K562 (cell line): ENCODE data around the gene TLX2. TPM values are rescaled to one million over a fixed set of nuclear protein-coding genes. Genes with fewer than 3 reads are reported as not detected.
A peak's percentile ranks its signal among the peaks of the same experiment; 100 is the strongest.

ENCODE experiments used
- ATAC-seq: fragments of 200-7000 bp; cut with Tn5 transposase; 3 replicates; pipeline ENCODE4 v1.9.1; 2020; ENCODE audit warnings: moderate library complexity
- BruUV-seq: library from RNA; stranded (reverse); fragments of 400-500 nt; replicated peaks from 2 replicates; lab custom pipeline; 2021; lab: Mats Ljungman, UMichigan
- CTCF ChIA-PET: fragments of 300-600 bp; formaldehyde crosslinking; extraction: SDS; loops from one replicate; lab custom pipeline; 2021; ENCODE audit warnings: low intra/inter-chr PET ratio; lab: Yijun Ruan, JAX
- POLR2A ChIA-PET: fragments of 300-600, 350-650 bp; sonication (Branson Sonifier 250); formaldehyde crosslinking; extraction: SDS; loops from one replicate; lab custom pipeline; 2021; ENCODE audit warnings: antibody characterized with exemption, inconsistent platforms; lab: Yijun Ruan, JAX
- DNase-seq, 4 experiments: peaks; one replicate each; pipeline versions ENCODE4 v3.0.0 to v3.0.0-alpha.2; 2011 to 2018; ENCODE audit warnings: low spot score in 3 of 4, mixed read lengths in 3 of 4; ENCODE audit errors: extremely low read depth in 1 of 4
- FAIRE-seq: peaks from 2 replicates; lab custom pipeline; 2011; peaks lifted over from hg19 to GRCh38; lab: Jason Lieb, UNC
- H2AFZ ChIP-seq: 2 replicates; pipeline ENCODE4 v1.6.0; 2011; ENCODE audit warnings: low read depth, low read length, control low read depth, inconsistent platforms
- H3K27ac ChIP-seq: fragments of 200-600 bp; 3 replicates; pipeline ENCODE4 v1.8.0; 2011; ENCODE audit warnings: low read depth, mild to moderate bottlenecking, control low read depth, inconsistent platforms, low read length, moderate library complexity, mixed read lengths; ENCODE audit errors: extremely low read depth
- H3K27me3 ChIP-seq, 2 experiments: fragments of 300-600 bp in 1 of 2; 2 replicates in 1 of 2; 3 replicates in 1 of 2; pipeline versions ENCODE4 v1.6.0 to v1.8.0; 2011; ENCODE audit warnings: inconsistent platforms in 2 of 2, low read length in 2 of 2, mild to moderate bottlenecking in 1 of 2, mixed read lengths in 1 of 2, moderate library complexity in 1 of 2; ENCODE audit not compliant: control insufficient read depth in 2 of 2, insufficient read depth in 2 of 2
- H3K36me3 ChIP-seq: fragments of 300-600 bp; 3 replicates; pipeline ENCODE4 v1.8.0; 2011; ENCODE audit warnings: mild to moderate bottlenecking, low read length, inconsistent platforms; ENCODE audit not compliant: control insufficient read depth, insufficient read depth
- H3K4me1 ChIP-seq, 2 experiments: fragments of 200-600 bp in 1 of 2; replicated peaks in 1 of 2; 2 replicates in 1 of 2; 3 replicates in 1 of 2; pipeline versions ENCODE4 v1.5.1 to v1.8.0; 2011; ENCODE audit warnings: inconsistent platforms in 2 of 2, low read length in 2 of 2, mild to moderate bottlenecking in 1 of 2, mixed read lengths in 1 of 2, moderate library complexity in 1 of 2; ENCODE audit not compliant: control insufficient read depth in 2 of 2, insufficient read depth in 2 of 2
- H3K4me2 ChIP-seq: 2 replicates; pipeline ENCODE4 v1.6.1; 2011; ENCODE audit warnings: low read length, control low read depth, inconsistent platforms, mixed read lengths; ENCODE audit not compliant: insufficient read depth
- H3K4me3 ChIP-seq: fragments of 200-600 bp; sonication (generic), shearing (Covaris generic); 2 replicates; pipeline ENCODE4 v1.5.1; 2016; ENCODE audit warnings: control low read depth, inconsistent platforms
- H3K79me2 ChIP-seq: fragments of 200-600 bp; 3 replicates; pipeline ENCODE4 v1.8.0; 2011; ENCODE audit warnings: low read length, inconsistent platforms; ENCODE audit not compliant: control insufficient read depth, insufficient read depth
- H3K9ac ChIP-seq, 2 experiments: 2 replicates each; pipeline versions ENCODE4 v1.6.0 to v1.6.1; 2011; ENCODE audit warnings: low read depth in 2 of 2, low read length in 2 of 2, control low read depth in 1 of 2, inconsistent platforms in 1 of 2, mild to moderate bottlenecking in 1 of 2, mixed read lengths in 1 of 2; ENCODE audit not compliant: insufficient read depth in 1 of 2
- H3K9me1 ChIP-seq: one replicate; pipeline ENCODE4 v1.6.0; 2011; ENCODE audit warnings: inconsistent platforms, mild to moderate bottlenecking, low read length, moderate library complexity; ENCODE audit not compliant: control insufficient read depth, insufficient read depth
- H3K9me3 ChIP-seq: replicated peaks from 2 replicates; pipeline ENCODE4 v1.5.1; 2011; ENCODE audit warnings: low read depth, low read length, inconsistent platforms; ENCODE audit not compliant: control insufficient read depth, insufficient read depth
- H4K20me1 ChIP-seq: replicated peaks from 2 replicates; pipeline ENCODE4 v1.6.1; 2011; ENCODE audit warnings: low read length, inconsistent platforms, mixed read lengths; ENCODE audit not compliant: control insufficient read depth, insufficient read depth
- CHD1 ChIP-seq: fragments of 200-600 bp; sonication (generic); IDR thresholded peaks from one replicate; pipeline ENCODE4 v1.6.1; 2012; ENCODE audit warnings: mild to moderate bottlenecking, moderate library complexity, low read length, inconsistent platforms
- CTBP1 ChIP-seq: fragments of 450-650 bp; IDR thresholded peaks from 2 replicates; pipeline ENCODE4 v1.6.1; 2016; ENCODE audit warnings: borderline replicate concordance
- HLTF ChIP-seq: fragments of 450-650 bp; IDR thresholded peaks from 2 replicates; pipeline ENCODE4 v1.6.1; 2016
- HNRNPLL ChIP-seq: fragments of 200-400 bp; formaldehyde crosslinking; IDR thresholded peaks from 2 replicates; pipeline ENCODE4 v1.6.1; 2017; ENCODE audit warnings: low read length, low read depth, mild to moderate bottlenecking; ENCODE audit not compliant: poor library complexity, severe bottlenecking
- JUNB ChIP-seq: fragments of 450-650 bp; formaldehyde crosslinking; conservative IDR thresholded peaks from 2 replicates; pipeline ENCODE4 v1.4.0; 2020; ENCODE audit warnings: mild to moderate bottlenecking
- MAZ ChIP-seq, 2 experiments: fragments of 450-650 bp in 1 of 2; sonication (generic) in 1 of 2; formaldehyde crosslinking; IDR thresholded peaks in 1 of 2; conservative IDR thresholded peaks in 1 of 2; 2 replicates each; pipeline versions ENCODE4 v1.4.0 to v1.5.0; 2020; ENCODE audit warnings: mild to moderate bottlenecking in 1 of 2, missing genetic modification reagents in 1 of 2
- NR1H2 ChIP-seq: sonication (generic); formaldehyde crosslinking; IDR thresholded peaks from 2 replicates; pipeline ENCODE4 v1.4.0; 2020; ENCODE audit warnings: mild to moderate bottlenecking, missing genetic modification reagents
- RB1 ChIP-seq: fragments of 450-650 bp; IDR thresholded peaks from 2 replicates; pipeline ENCODE4 v1.6.1; 2017; ENCODE audit warnings: low read depth, mild to moderate bottlenecking
- SMARCE1 ChIP-seq: fragments of 450-650 bp; IDR thresholded peaks from 2 replicates; pipeline ENCODE4 v1.7.1; 2016; ENCODE audit warnings: mild to moderate bottlenecking
- STAT5B ChIP-seq: fragments of 250-450 bp; sonication (Bioruptor Pico); IDR thresholded peaks from 2 replicates; pipeline ENCODE4 v1.8.0; 2021; ENCODE audit warnings: mild to moderate bottlenecking, inconsistent platforms
- ZNF766 ChIP-seq: fragments of 200-800 bp; sonication (Bioruptor generic); conservative IDR thresholded peaks from 2 replicates; pipeline ENCODE4 v1.6.1; 2016; ENCODE audit warnings: missing genetic modification characterization, missing compliant biosample characterization
- WGBS: fragments of 100-300 bp; shearing (Covaris generic); methylation state at CpG from one replicate; pipeline ENCODE4 v1.1.6; 2016; ENCODE audit warnings: low coverage, mixed read lengths; ENCODE audit not compliant: insufficient coverage; ENCODE audit errors: missing lambda C conversion rate; 5-methylcytosine and 5-hydroxymethylcytosine counted together
- in situ Hi-C: fragments of 300-500 bp; cut with MboI; formaldehyde crosslinking; loops from 4 replicates; pipeline ENCODE4 v1.15.0; 2018; ENCODE audit warnings: inconsistent platforms, mixed read lengths
- intact Hi-C: fragments of 100-400 bp; cut with micrococcal nuclease; formaldehyde crosslinking; loops from 2 replicates; pipeline ENCODE4 v1.14.2; 2022
- polyA plus RNA-seq, 8 experiments: library from polyadenylated mRNA; depleted of rRNA in 4 of 8; stranded (reverse) in 5 of 8; unstranded in 3 of 8; fragments of >200 nt; fragmentation: Nextera tagmentation in 2 of 8; fragmentation: Illumina TruSeq in 1 of 8; extraction: Ambion mirVana in 2 of 8; extraction: Trizol in 1 of 8; gene quantifications; 2 replicates each; pipeline versions ENCODE4 v1.2.1 to v1.2.3, GENCODE V29; 2011 to 2014; ENCODE audit warnings: inconsistent platforms in 1 of 8, missing spikeins in 1 of 8
- total RNA-seq, 7 experiments: library from RNA; depleted of rRNA in 6 of 7; stranded (reverse); fragments of >200 nt in 6 of 7; fragmentation: Illumina TruSeq in 2 of 7; extraction: Trizol in 2 of 7; gene quantifications; 2 replicates each; pipeline versions ENCODE4 v1.2.1 to v1.2.3, GENCODE V29; 2011 to 2021; ENCODE audit warnings: low replicate concordance in 1 of 7
- TF ChIP-seq, protein P1 (sequence below), 2 experiments: fragments of 450-650 bp in 1 of 2; IDR thresholded peaks; 2 replicates each; pipeline ENCODE4 v1.6.1; 2011 to 2017; ENCODE audit warnings: low read depth in 2 of 2, antibody characterized with exemption in 1 of 2, borderline replicate concordance in 1 of 2, low read length in 1 of 2, mild to moderate bottlenecking in 1 of 2, mixed read lengths in 1 of 2; ENCODE audit not compliant: control insufficient read depth in 1 of 2
- TF ChIP-seq, protein P2 (sequence below): sonication (generic); formaldehyde crosslinking; IDR thresholded peaks from 2 replicates; pipeline ENCODE4 v1.8.0; 2023; ENCODE audit warnings: mild to moderate bottlenecking, missing genetic modification reagents

TLX2 gene
- total and polyA plus RNA-seq, 9 of the 15 experiments (the other 6 are each of a cell fraction or from before 2014, with no cell fraction given), result not detected

DNA sequence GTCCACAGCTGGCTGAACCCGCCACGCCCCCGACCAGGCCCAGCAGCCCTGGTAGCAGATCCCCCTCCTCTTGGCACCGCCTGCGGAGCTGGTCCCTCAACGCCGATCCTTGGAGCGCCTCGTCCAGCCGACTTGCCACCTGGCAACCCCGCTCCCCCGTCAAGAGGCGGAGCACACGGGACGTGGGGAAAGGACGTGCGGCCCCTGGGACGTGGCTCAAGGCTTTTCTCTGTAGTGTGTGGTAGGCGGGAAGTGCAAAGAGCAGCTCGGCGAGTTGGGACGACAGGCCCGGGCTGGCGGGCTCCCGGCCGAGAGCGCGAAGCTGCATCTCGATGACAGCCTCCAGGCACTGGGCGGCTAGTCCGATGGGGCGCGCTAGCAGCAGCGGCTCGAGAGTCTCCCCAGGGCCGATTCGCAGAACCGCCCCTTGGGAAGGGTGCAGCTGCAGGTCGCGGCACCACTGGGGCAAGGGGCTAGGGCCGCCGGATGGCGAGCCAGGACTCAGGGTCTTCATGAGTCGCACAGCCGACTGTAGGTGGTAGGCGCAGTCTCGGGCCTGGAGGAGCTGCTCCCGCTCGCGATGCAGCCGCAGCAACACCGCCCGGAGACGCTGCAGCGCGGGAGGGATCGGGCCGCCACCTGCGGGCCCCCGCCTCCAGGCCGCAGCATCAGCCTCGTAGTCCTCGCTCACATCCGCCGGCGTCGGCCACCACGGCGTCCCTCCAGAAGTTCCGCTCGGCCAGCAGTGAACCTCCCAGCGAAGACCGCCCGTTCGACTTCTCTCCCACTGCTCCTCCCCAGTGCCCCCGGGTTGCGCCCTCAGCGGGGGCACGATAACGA lies 32.1 kb upstream of the TLX2 start:
- peak; percentile 51 to 58 (median 56) for DNase-seq
- no peaks in the 10 kb centered on the region; the same call in 1 of the 2 replicates for H4K20me1 ChIP-seq
- H3K4me2 ChIP-seq, result peak overlapping the region; percentile 99
- 5% methylated on average over 76 of the region's 80 CpGs for WGBS
- in situ Hi-C loops, result no loop called here
- ATAC-seq, result peak; percentile 73
- no peaks in the 10 kb centered on the region for H3K9me1 ChIP-seq
- FAIRE-seq, result no peak
- H3K4me3 ChIP-seq, result peak overlapping the region; percentile 86
- H2AFZ ChIP-seq, result peak overlapping the region; percentile 100
- peak overlapping the region; percentile 83 to 93 for H3K9ac ChIP-seq
- CTCF ChIA-PET, result interaction anchor here (0.7 to 2.0 kb wide), 3 partner anchors 27 to 106 kb away, joined by 3 to 12 read pairs (median 6); partner anchors contain the start of gene INO80B
- POLR2A ChIA-PET, result interaction anchor here (0.6 to 3.9 kb wide), 15 partner anchors 9 to 276 kb away, joined by 3 to 28 read pairs (median 4); partner anchors contain the start of genes INO80B, MOGS, MRPL53 and WBP1
- H3K27me3 ChIP-seq, result no peaks in the 10 kb centered on the region
- no peaks in the 10 kb centered on the region for H3K9me3 ChIP-seq
- peaks cover 32% of the 10 kb centered on the region for H3K79me2 ChIP-seq
- H3K36me3 ChIP-seq, result peaks cover 32% of the 10 kb centered on the region
- peak overlapping the region; percentile 92 for H3K27ac ChIP-seq
- TSS peak; percentile 74 for BruUV-seq
- peaks cover 8 to 23% of the 10 kb centered on the region in 2 experiments; a peak in 4 of 5 replicates for H3K4me1 ChIP-seq
- intact Hi-C loops, result loop anchor here (2.0 kb wide), 2 partner anchors 27 to 47 kb away; partner anchors contain the start of genes AUP1, HTRA2 and INO80B
- peak; percentile 51 for TF ChIP-seq RB1
- peak; percentile 35 for TF ChIP-seq HNRNPLL
- peak; percentile 79 for TF ChIP-seq CHD1
- TF ChIP-seq SMARCE1, result no peak
- TF ChIP-seq, protein P1, sequence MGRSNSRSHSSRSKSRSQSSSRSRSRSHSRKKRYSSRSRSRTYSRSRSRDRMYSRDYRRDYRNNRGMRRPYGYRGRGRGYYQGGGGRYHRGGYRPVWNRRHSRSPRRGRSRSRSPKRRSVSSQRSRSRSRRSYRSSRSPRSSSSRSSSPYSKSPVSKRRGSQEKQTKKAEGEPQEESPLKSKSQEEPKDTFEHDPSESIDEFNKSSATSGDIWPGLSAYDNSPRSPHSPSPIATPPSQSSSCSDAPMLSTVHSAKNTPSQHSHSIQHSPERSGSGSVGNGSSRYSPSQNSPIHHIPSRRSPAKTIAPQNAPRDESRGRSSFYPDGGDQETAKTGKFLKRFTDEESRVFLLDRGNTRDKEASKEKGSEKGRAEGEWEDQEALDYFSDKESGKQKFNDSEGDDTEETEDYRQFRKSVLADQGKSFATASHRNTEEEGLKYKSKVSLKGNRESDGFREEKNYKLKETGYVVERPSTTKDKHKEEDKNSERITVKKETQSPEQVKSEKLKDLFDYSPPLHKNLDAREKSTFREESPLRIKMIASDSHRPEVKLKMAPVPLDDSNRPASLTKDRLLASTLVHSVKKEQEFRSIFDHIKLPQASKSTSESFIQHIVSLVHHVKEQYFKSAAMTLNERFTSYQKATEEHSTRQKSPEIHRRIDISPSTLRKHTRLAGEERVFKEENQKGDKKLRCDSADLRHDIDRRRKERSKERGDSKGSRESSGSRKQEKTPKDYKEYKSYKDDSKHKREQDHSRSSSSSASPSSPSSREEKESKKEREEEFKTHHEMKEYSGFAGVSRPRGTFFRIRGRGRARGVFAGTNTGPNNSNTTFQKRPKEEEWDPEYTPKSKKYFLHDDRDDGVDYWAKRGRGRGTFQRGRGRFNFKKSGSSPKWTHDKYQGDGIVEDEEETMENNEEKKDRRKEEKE (IDR thresholded peaks at IDR 0.05; ENCODE audit: borderline replicate concordance in 1 of 2, control insufficient read depth in 1 of 2, low read depth in 2 of 2, low read length in 1 of 2), result 0 out of 4 replicates have a peak, but pooled peaks of 1 of the 2 experiments have one; percentile 17
- TF ChIP-seq JUNB, result no peak
- TF ChIP-seq HLTF, result peak; percentile 7; the same call in 1 of the 2 replicates
- no peak for TF ChIP-seq STAT5B (CRISPR knock-in tag)
- 0 out of 2 replicates have a peak, but pooled peaks have one; percentile 24 for TF ChIP-seq NR1H2 (CRISPR knock-in tag)
- 0 out of 4 replicates have a peak, but pooled peaks of 1 of the 2 experiments have one; percentile 50 for TF ChIP-seq MAZ (CRISPR knock-in tag; conservative IDR thresholded peaks at IDR 0.05 in 1 of 2, IDR thresholded peaks at IDR 0.05 in 1 of 2)
- TF ChIP-seq ZNF766 (CRISPR knock-in tag), result peak; percentile 69; the same call in 1 of the 2 replicates
- peak; percentile 11 for TF ChIP-seq CTBP1
- TF ChIP-seq, protein P2, sequence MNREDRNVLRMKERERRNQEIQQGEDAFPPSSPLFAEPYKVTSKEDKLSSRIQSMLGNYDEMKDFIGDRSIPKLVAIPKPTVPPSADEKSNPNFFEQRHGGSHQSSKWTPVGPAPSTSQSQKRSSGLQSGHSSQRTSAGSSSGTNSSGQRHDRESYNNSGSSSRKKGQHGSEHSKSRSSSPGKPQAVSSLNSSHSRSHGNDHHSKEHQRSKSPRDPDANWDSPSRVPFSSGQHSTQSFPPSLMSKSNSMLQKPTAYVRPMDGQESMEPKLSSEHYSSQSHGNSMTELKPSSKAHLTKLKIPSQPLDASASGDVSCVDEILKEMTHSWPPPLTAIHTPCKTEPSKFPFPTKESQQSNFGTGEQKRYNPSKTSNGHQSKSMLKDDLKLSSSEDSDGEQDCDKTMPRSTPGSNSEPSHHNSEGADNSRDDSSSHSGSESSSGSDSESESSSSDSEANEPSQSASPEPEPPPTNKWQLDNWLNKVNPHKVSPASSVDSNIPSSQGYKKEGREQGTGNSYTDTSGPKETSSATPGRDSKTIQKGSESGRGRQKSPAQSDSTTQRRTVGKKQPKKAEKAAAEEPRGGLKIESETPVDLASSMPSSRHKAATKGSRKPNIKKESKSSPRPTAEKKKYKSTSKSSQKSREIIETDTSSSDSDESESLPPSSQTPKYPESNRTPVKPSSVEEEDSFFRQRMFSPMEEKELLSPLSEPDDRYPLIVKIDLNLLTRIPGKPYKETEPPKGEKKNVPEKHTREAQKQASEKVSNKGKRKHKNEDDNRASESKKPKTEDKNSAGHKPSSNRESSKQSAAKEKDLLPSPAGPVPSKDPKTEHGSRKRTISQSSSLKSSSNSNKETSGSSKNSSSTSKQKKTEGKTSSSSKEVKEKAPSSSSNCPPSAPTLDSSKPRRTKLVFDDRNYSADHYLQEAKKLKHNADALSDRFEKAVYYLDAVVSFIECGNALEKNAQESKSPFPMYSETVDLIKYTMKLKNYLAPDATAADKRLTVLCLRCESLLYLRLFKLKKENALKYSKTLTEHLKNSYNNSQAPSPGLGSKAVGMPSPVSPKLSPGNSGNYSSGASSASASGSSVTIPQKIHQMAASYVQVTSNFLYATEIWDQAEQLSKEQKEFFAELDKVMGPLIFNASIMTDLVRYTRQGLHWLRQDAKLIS (CRISPR knock-in tag), result peak; percentile 51; the same call in 1 of the 2 replicates
